AG10803 (cell line): ENCODE measurements around the gene GPR39.

Experiments used
- DNase-seq: peaks from one replicate; pipeline ENCODE4 v3.0.0; 2010; ENCODE audit warnings: low read depth
- H3K4me3 ChIP-seq: 2 replicates; pipeline ENCODE4 v1.5.1; 2011; ENCODE audit warnings: mild to moderate bottlenecking, low read length, control low read depth
- CTCF ChIP-seq: conservative IDR thresholded peaks from 2 replicates; pipeline ENCODE4 v1.5.1; 2011; ENCODE audit warnings: mild to moderate bottlenecking, low read length, control low read depth, inconsistent platforms

The GPR39 gene

DNA sequence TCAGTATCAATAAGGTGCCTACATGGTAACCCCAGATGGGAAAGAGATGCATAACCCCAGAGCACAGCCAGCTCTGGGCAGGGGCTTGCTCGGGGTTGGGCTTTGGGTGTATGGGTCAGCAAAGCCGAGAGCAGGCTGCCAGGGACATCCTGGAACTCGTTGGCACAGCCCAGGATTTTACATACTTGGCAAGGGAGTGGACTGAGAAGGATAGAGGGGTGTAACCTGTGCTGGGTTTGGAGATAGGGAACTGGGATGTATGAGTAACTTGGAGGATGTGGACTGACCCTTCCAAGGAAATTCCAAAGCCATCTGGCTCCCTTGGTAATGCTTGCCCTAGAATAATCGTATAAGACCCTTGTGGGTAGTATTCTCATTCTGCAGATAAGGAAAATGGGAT lies 44.2 kb downstream of the GPR39 start:
- TF ChIP-seq CTCF, result no peak
- DNase-seq, result peak; percentile 14
- no peak overlapping the region for H3K4me3 ChIP-seq

- DNase-seq, result no peak
- TF ChIP-seq CTCF, result no peak
- no peak overlapping the region for H3K4me3 ChIP-seq
Measured at GRCh38 chr2:132462236-132462635, 45.6 kb downstream of the GPR39 start.

- no peak overlapping the region for H3K4me3 ChIP-seq
- no peak for TF ChIP-seq CTCF
- peak; percentile 8 for DNase-seq
Measured at GRCh38 chr2:132463719-132464118, 47.1 kb downstream of the GPR39 start.

DNA sequence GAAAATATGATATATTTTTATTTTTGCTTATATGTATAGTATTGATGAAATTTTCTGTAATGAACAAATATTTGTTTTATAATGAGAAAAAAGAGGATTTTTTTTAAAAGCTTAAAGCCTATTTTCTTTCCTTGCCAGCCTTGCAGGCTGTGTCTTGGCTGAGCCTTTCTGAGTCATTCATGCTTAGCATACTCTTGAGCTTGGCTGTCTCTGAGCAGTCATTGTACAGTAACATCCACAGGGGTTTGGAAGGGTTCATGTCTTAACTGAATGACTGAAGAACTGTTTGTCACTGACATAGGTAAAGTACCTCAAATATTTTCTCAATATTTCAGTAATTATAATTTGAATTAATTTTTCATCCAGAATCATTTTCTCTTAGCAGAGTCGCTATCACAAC lies 49.3 kb downstream of the GPR39 start:
- H3K4me3 ChIP-seq, result no peak overlapping the region
- no peak for TF ChIP-seq CTCF
- no peak for DNase-seq

- no peak for DNase-seq
- H3K4me3 ChIP-seq, result no peak overlapping the region
- TF ChIP-seq CTCF, result no peak
Measured at GRCh38 chr2:132466428-132467028, 49.9 kb downstream of the GPR39 start.

GRCh38 chr2:132468821-132469675 lies 52.4 kb downstream of the GPR39 start:
- H3K4me3 ChIP-seq, result no peak overlapping the region
- DNase-seq, result peak; percentile 18
- TF ChIP-seq CTCF, result no peak

DNA sequence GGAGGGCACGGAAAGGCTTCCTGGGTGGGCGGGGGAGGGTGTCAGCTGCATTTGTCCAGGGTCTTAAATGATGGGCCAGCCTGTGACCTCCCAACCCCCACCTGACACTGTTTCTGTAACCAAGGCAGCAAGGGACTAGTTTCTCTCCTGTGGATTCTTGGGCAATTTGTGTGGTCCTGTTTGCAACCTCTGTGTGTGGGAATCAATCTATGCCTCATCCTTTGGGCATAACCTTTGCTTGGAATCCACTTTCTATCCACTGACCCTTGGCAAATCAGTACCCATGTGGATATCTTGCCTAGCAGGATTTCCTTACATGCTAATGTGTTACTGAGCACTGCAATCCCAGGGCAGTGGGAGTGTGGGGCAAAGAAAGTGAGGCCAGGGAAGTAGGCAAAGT lies 54.1 kb downstream of the GPR39 start:
- no peak for DNase-seq
- no peak for TF ChIP-seq CTCF
- no peak overlapping the region for H3K4me3 ChIP-seq
